ENCODE results near the gene ATG7.

Gene ATG7

GRCh38 chr3:11562277-11562881 lies 290.2 kb downstream of the ATG7 start:
- H3K4me2 ChIP-seq (ENCODE audit: low read depth, low read length, poor library complexity, severe bottlenecking): no peak overlapping the region
- H2AFZ ChIP-seq (ENCODE audit: low read depth, low read length, severe bottlenecking): no peak overlapping the region
- H3K4me3 ChIP-seq (ENCODE audit: insufficient read depth, low read length, poor library complexity, severe bottlenecking): no peak overlapping the region
- H3F3A ChIP-seq (ENCODE audit: insufficient read depth): no peaks in the 10 kb centered on the region
- no peaks in the 10 kb centered on the region for H3K9me3 ChIP-seq (ENCODE audit: insufficient read depth, low read length)
- H3K9me2 ChIP-seq (replicated peaks; ENCODE audit: insufficient read depth, low read length): no peaks in the 10 kb centered on the region
- no peak overlapping the region for H3K27ac ChIP-seq (ENCODE audit: low read depth, low read length)
- no peaks in the 10 kb centered on the region for H3K36me3 ChIP-seq (ENCODE audit: low read length)
- H3K9ac ChIP-seq (ENCODE audit: low read length): no peak overlapping the region
- no peaks in the 10 kb centered on the region; the same call in 1 of the 2 replicates for H4K20me1 ChIP-seq (ENCODE audit: low read depth, low read length)
- peaks cover 11% of the 10 kb centered on the region for H3K79me2 ChIP-seq (ENCODE audit: insufficient read depth, low read length)
- H3K27me3 ChIP-seq (ENCODE audit: low read length): no peaks in the 10 kb centered on the region
- TF ChIP-seq EZH2phosphoT487 (conservative IDR thresholded peaks at IDR 0.05; ENCODE audit: low read length) (no peak), CTCF (IDR thresholded peaks at IDR 0.05; ENCODE audit: insufficient read depth, low read length, poor library complexity, severe bottlenecking) (no peak)

- Histone ChIP-seq H3K27ac (ENCODE audit: low read depth, low read length) (no peak overlapping the region), H3K27me3 (ENCODE audit: low read length) (no peaks in the 10 kb centered on the region), H3K4me3 (ENCODE audit: insufficient read depth, low read length, poor library complexity, severe bottlenecking) (no peak overlapping the region), H3K9me2 (replicated peaks; ENCODE audit: insufficient read depth, low read length) (no peaks in the 10 kb centered on the region), H3K36me3 (ENCODE audit: low read length) (no peaks in the 10 kb centered on the region), H3K4me2 (ENCODE audit: low read depth, low read length, poor library complexity, severe bottlenecking) (no peak overlapping the region), H2AFZ (ENCODE audit: low read depth, low read length, severe bottlenecking) (no peak overlapping the region), H3K9ac (ENCODE audit: low read length) (no peak overlapping the region), H3K9me3 (ENCODE audit: insufficient read depth, low read length) (no peaks in the 10 kb centered on the region), H3K79me2 (ENCODE audit: insufficient read depth, low read length) (peaks cover 13% of the 10 kb centered on the region), H4K20me1 (ENCODE audit: low read depth, low read length) (no peaks in the 10 kb centered on the region; the same call in 1 of the 2 replicates), H3F3A (ENCODE audit: insufficient read depth) (no peaks in the 10 kb centered on the region)
- TF ChIP-seq EZH2phosphoT487 (conservative IDR thresholded peaks at IDR 0.05; ENCODE audit: low read length) (no peak), CTCF (IDR thresholded peaks at IDR 0.05; ENCODE audit: insufficient read depth, low read length, poor library complexity, severe bottlenecking) (no peak)
Observed at GRCh38 chr3:11563159-11563864, 291.1 kb downstream of the ATG7 start.

GRCh38 chr3:11563865-11564185 lies 291.6 kb downstream of the ATG7 start:
- Histone ChIP-seq H4K20me1 (ENCODE audit: low read depth, low read length) (no peaks in the 10 kb centered on the region; the same call in 1 of the 2 replicates), H3K9ac (ENCODE audit: low read length) (no peak overlapping the region), H3F3A (ENCODE audit: insufficient read depth) (no peaks in the 10 kb centered on the region), H3K4me3 (ENCODE audit: insufficient read depth, low read length, poor library complexity, severe bottlenecking) (no peak overlapping the region), H3K27me3 (ENCODE audit: low read length) (no peaks in the 10 kb centered on the region), H3K27ac (ENCODE audit: low read depth, low read length) (no peak overlapping the region), H3K4me2 (ENCODE audit: low read depth, low read length, poor library complexity, severe bottlenecking) (no peak overlapping the region), H3K9me2 (replicated peaks; ENCODE audit: insufficient read depth, low read length) (no peaks in the 10 kb centered on the region), H2AFZ (ENCODE audit: low read depth, low read length, severe bottlenecking) (no peak overlapping the region), H3K79me2 (ENCODE audit: insufficient read depth, low read length) (peaks cover 15% of the 10 kb centered on the region), H3K9me3 (ENCODE audit: insufficient read depth, low read length) (no peaks in the 10 kb centered on the region), H3K36me3 (ENCODE audit: low read length) (no peaks in the 10 kb centered on the region)
- no peak for TF ChIP-seq EZH2phosphoT487 (conservative IDR thresholded peaks at IDR 0.05; ENCODE audit: low read length)
- no peak for TF ChIP-seq CTCF (IDR thresholded peaks at IDR 0.05; ENCODE audit: insufficient read depth, low read length, poor library complexity, severe bottlenecking)

Measured in SU-DHL-6 (cell line).